WTC11 (cell line): ENCODE measurements around the gene SLC25A11. TPM values are rescaled to one million over a fixed set of nuclear protein-coding genes. Genes with fewer than 3 reads are reported as not detected.
"Not testable (repeated sequence)": the region's sequence is repeated elsewhere in the genome, so short reads cannot be mapped to it uniquely, and the experiment has no call there.

Source experiments
- ATAC-seq: fragments of 200-7000 bp; cut with Tn5 transposase; 2 replicates; pipeline ENCODE4 v1.10.0; 2021; ENCODE audit warnings: mild to moderate bottlenecking, moderate library complexity
- CTCF ChIA-PET: fragments of 300-600 bp; sonication (Branson Sonifier 250); formaldehyde crosslinking; loops from one replicate; lab custom pipeline; 2021; ENCODE audit warnings: antibody characterized with exemption; lab: Charles Lee
- POLR2A ChIA-PET: fragments of 350-600 bp; sonication (Branson Sonifier 250); formaldehyde crosslinking; loops from one replicate; lab custom pipeline; 2021; ENCODE audit warnings: antibody characterized with exemption; lab: Charles Lee
- DNase-seq: peaks from one replicate; pipeline ENCODE4 v3.0.0; 2021; ENCODE audit warnings: low spot score
- H3K27ac Mint-ChIP-seq: 2 replicates; pipeline ENCODE4 v1.8.0; 2021; ENCODE audit warnings: mixed read lengths
- H3K27me3 Mint-ChIP-seq: 2 replicates; pipeline ENCODE4 v1.8.0; 2021; ENCODE audit warnings: low read depth, mild to moderate bottlenecking, moderate library complexity, mixed read lengths
- H3K36me3 Mint-ChIP-seq: 2 replicates; pipeline ENCODE4 v1.8.0; 2021; ENCODE audit warnings: mixed read lengths
- H3K4me1 Mint-ChIP-seq: 2 replicates; pipeline ENCODE4 v1.8.0; 2022; ENCODE audit warnings: mixed read lengths
- H3K4me3 Mint-ChIP-seq: 2 replicates; pipeline ENCODE4 v1.8.0; 2021; ENCODE audit warnings: mild to moderate bottlenecking, moderate library complexity, mixed read lengths
- H3K9me3 Mint-ChIP-seq: 2 replicates; pipeline ENCODE4 v1.8.0; 2021; ENCODE audit warnings: mixed read lengths
- AR ChIP-seq: fragments of 250-450 bp; sonication (Bioruptor Pico); IDR thresholded peaks from 2 replicates; pipeline ENCODE4 v1.9.0; 2021; ENCODE audit warnings: mild to moderate bottlenecking
- CTCF ChIP-seq: fragments of 200-600 bp; IDR thresholded peaks from 2 replicates; pipeline ENCODE4 v1.8.0; 2022; ENCODE audit warnings: antibody characterized with exemption
- E2F4 ChIP-seq: sonication (generic); formaldehyde crosslinking; IDR thresholded peaks from 2 replicates; pipeline ENCODE4 v1.8.1; 2022; ENCODE audit warnings: low read depth, mild to moderate bottlenecking, moderate library complexity, missing genetic modification reagents, borderline replicate concordance
- E2F5 ChIP-seq: sonication (generic); formaldehyde crosslinking; IDR thresholded peaks from 2 replicates; pipeline ENCODE4 v1.8.1; 2022; ENCODE audit warnings: mild to moderate bottlenecking, moderate library complexity, missing genetic modification reagents
- FOXP4 ChIP-seq: sonication (generic); formaldehyde crosslinking; IDR thresholded peaks from 2 replicates; pipeline ENCODE4 v1.8.0; 2022; ENCODE audit warnings: mild to moderate bottlenecking, missing genetic modification reagents
- HMGXB4 ChIP-seq: sonication (generic); formaldehyde crosslinking; IDR thresholded peaks from 2 replicates; pipeline ENCODE4 v1.8.1; 2023; ENCODE audit warnings: mild to moderate bottlenecking, moderate library complexity, missing genetic modification reagents
- JAZF1 ChIP-seq: fragments of 250-450 bp; sonication (Bioruptor Pico); IDR thresholded peaks from 2 replicates; pipeline ENCODE4 v1.9.0; 2021; ENCODE audit warnings: moderate library complexity, mild to moderate bottlenecking, inconsistent platforms
- MYBL2 ChIP-seq: sonication (generic); formaldehyde crosslinking; IDR thresholded peaks from 2 replicates; pipeline ENCODE4 v1.8.1; 2023; ENCODE audit warnings: mild to moderate bottlenecking, moderate library complexity, missing genetic modification reagents
- RELA ChIP-seq: sonication (generic); formaldehyde crosslinking; IDR thresholded peaks from 2 replicates; pipeline ENCODE4 v1.8.1; 2022; ENCODE audit warnings: missing genetic modification reagents, mild to moderate bottlenecking, borderline replicate concordance
- USF2 ChIP-seq: sonication (generic); formaldehyde crosslinking; IDR thresholded peaks from 2 replicates; pipeline ENCODE4 v1.8.1; 2023; ENCODE audit warnings: mild to moderate bottlenecking, missing genetic modification reagents, moderate library complexity
- ZNF121 ChIP-seq: sonication (generic); formaldehyde crosslinking; IDR thresholded peaks from 2 replicates; pipeline ENCODE4 v1.8.0; 2023; ENCODE audit warnings: missing genetic modification reagents
- ZNF138 ChIP-seq: sonication (generic); formaldehyde crosslinking; conservative IDR thresholded peaks from 2 replicates; pipeline ENCODE4 v1.8.1; 2022; ENCODE audit warnings: mild to moderate bottlenecking, moderate library complexity, missing genetic modification reagents
- total RNA-seq: library from RNA; stranded (reverse); gene quantifications from 3 replicates; pipeline ENCODE4 v1.2.3, GENCODE V29; 2021

The SLC25A11 gene
- total RNA-seq, 1 experiment from 2014 or later = 73.7 TPM

- not testable (repeated sequence) for ATAC-seq, H3K27me3 Mint-ChIP-seq, H3K4me1 Mint-ChIP-seq, H3K9me3 Mint-ChIP-seq, H3K36me3 Mint-ChIP-seq, H3K4me3 Mint-ChIP-seq, DNase-seq
- ChIA-PET CTCF (interaction anchor here (2.3 kb wide), 1 partner anchor 18 kb away, joined by 11 read pairs; no protein-coding TSS in a partner anchor), POLR2A (interaction anchor here (0.6 to 1.3 kb wide), 2 partner anchors 27 to 41 kb away, joined by 3 to 12 read pairs; partner anchors contain the start of gene C17orf107)
- peak overlapping the region; percentile 11; the same call in 1 of the 2 replicates for H3K27ac Mint-ChIP-seq
These were observed 13.1 kb downstream of the SLC25A11 start for GRCh38 chr17:4926577-4927335.

- POLR2A ChIA-PET = no interaction called here
- DNase-seq = no peak
- Mint-ChIP-seq H3K27me3 (no peaks in the 10 kb centered on the region; the same call in 1 of the 2 replicates), H3K36me3 (no peaks in the 10 kb centered on the region), H3K4me1 (peaks cover 7% of the 10 kb centered on the region), H3K9me3 (no peaks in the 10 kb centered on the region), H3K27ac (no peak overlapping the region), H3K4me3 (no peak overlapping the region)
- CTCF ChIA-PET = interaction anchor here (5.0 kb wide), 1 partner anchor 12 kb away, joined by 36 read pairs; no protein-coding TSS in a partner anchor
- ATAC-seq = no peak
- TF ChIP-seq AR (no peak), E2F4 (CRISPR knock-in tag) (no peak), RELA (no peak), JAZF1 (CRISPR knock-in tag) (no peak), MYBL2 (CRISPR knock-in tag) (no peak)
These were observed 18.5 kb downstream of the SLC25A11 start for GRCh38 chr17:4921320-4921719.

GRCh38 chr17:4920351-4921048 is 19.3 kb downstream of the SLC25A11 start:
- Mint-ChIP-seq H3K27me3 (no peaks in the 10 kb centered on the region; the same call in 1 of the 2 replicates), H3K36me3 (no peaks in the 10 kb centered on the region), H3K9me3 (no peaks in the 10 kb centered on the region), H3K27ac (no peak overlapping the region), H3K4me3 (no peak overlapping the region), H3K4me1 (peaks cover 7% of the 10 kb centered on the region)
- CTCF ChIA-PET = interaction anchor here (1.0 to 5.0 kb wide), 2 partner anchors 11 to 354 kb away, joined by 3 to 36 read pairs; no protein-coding TSS in a partner anchor
- no peak for ATAC-seq
- DNase-seq = no peak
- TF ChIP-seq FOXP4 (CRISPR knock-in tag) (no peak), ZNF121 (CRISPR knock-in tag) (peak; percentile 18; the same call in 1 of the 2 replicates)
- POLR2A ChIA-PET = interaction anchor here (2.2 kb wide), 1 partner anchor 12 kb away, joined by 12 read pairs; no protein-coding TSS in a partner anchor

- ATAC-seq (peak; percentile 67), DNase-seq (no peak)
- Mint-ChIP-seq H3K9me3 (no peaks in the 10 kb centered on the region), H3K27ac (peak overlapping the region; percentile 15; the same call in 1 of the 2 replicates), H3K4me1 (peaks cover 7% of the 10 kb centered on the region), H3K36me3 (no peaks in the 10 kb centered on the region), H3K27me3 (no peaks in the 10 kb centered on the region; the same call in 1 of the 2 replicates), H3K4me3 (no peak overlapping the region)
- CTCF ChIA-PET = interaction anchor here (0.6 to 5.0 kb wide), 7 partner anchors 10 to 353 kb away, joined by 3 to 36 read pairs (median 4); partner anchors contain the start of gene ALOX15
- POLR2A ChIA-PET = interaction anchor here (1.1 to 2.2 kb wide), 2 partner anchors 11 to 28 kb away, joined by 3 to 12 read pairs; no protein-coding TSS in a partner anchor
- TF ChIP-seq ZNF138 (CRISPR knock-in tag) (no peak), HMGXB4 (CRISPR knock-in tag) (no peak), CTCF (no peak), E2F5 (no peak), USF2 (CRISPR knock-in tag) (no peak)
These were observed 20.3 kb downstream of the SLC25A11 start for GRCh38 chr17:4919511-4920047.
